CD14-positive monocyte (primary cell): Measurements from ENCODE around the gene CDT1. TPM values are rescaled to one million over a fixed set of nuclear protein-coding genes. Genes with fewer than 3 reads are reported as not detected.
A peak's percentile ranks its signal among the peaks of the same experiment; 100 is the strongest.

Experiments
- DNase-seq, 3 donors: peaks; one replicate each; pipeline ENCODE4 v3.0.0-alpha.2; 2011 to 2022
- H2AFZ ChIP-seq: 2 replicates; pipeline ENCODE4 v1.6.0; 2012; ENCODE audit warnings: mild to moderate bottlenecking, low read depth, low read length, inconsistent platforms; ENCODE audit not compliant: insufficient read depth, poor library complexity, severe bottlenecking
- H3K27ac ChIP-seq, 2 donors: 1 replicate in 1 of 2; 2 replicates in 1 of 2; pipeline ENCODE4 v1.5.1; 2012 to 2013; ENCODE audit warnings: low read length in 2 of 2, control low read depth in 1 of 2, inconsistent platforms in 1 of 2, low read depth in 1 of 2, mild to moderate bottlenecking in 1 of 2
- H3K27me3 ChIP-seq, 2 donors: one replicate each; pipeline versions ENCODE4 v1.6.0 to v1.6.1; 2011 to 2013; ENCODE audit warnings: low read length in 2 of 2; ENCODE audit not compliant: control insufficient read depth in 2 of 2, insufficient read depth in 2 of 2
- H3K36me3 ChIP-seq, 2 donors: replicated peaks in 1 of 2; 1 replicate in 1 of 2; 2 replicates in 1 of 2; pipeline versions ENCODE4 v1.5.1 to v1.6.1; 2012 to 2013; ENCODE audit warnings: low read length in 2 of 2, control low read depth in 1 of 2, inconsistent platforms in 1 of 2, mild to moderate bottlenecking in 1 of 2; ENCODE audit not compliant: insufficient read depth in 2 of 2, control insufficient read depth in 1 of 2
- H3K4me1 ChIP-seq, 2 donors: 1 replicate in 1 of 2; 2 replicates in 1 of 2; pipeline versions ENCODE4 v1.5.1 to v1.6.1; 2012 to 2013; ENCODE audit warnings: low read length in 2 of 2, control low read depth in 1 of 2, inconsistent platforms in 1 of 2, mild to moderate bottlenecking in 1 of 2, moderate library complexity in 1 of 2; ENCODE audit not compliant: insufficient read depth in 2 of 2, control insufficient read depth in 1 of 2
- H3K4me2 ChIP-seq: replicated peaks from 2 replicates; pipeline ENCODE3; 2012; ENCODE audit warnings: low read length, moderate library complexity, mild to moderate bottlenecking; ENCODE audit not compliant: poor library complexity, severe bottlenecking; ENCODE audit errors: extremely low read depth
- H3K4me3 ChIP-seq, 3 experiments: fragments of 200-600 bp in 1 of 3; sonication (generic) in 1 of 3; replicated peaks in 1 of 3; 1 replicate in 2 of 3; 2 replicates in 1 of 3; pipeline ENCODE4 v1.5.1; 2011 to 2013; ENCODE audit warnings: low read length in 3 of 3, mild to moderate bottlenecking in 3 of 3, control low read depth in 2 of 3, low read depth in 2 of 3, inconsistent platforms in 1 of 3, moderate library complexity in 1 of 3
- H3K79me2 ChIP-seq: 2 replicates; pipeline ENCODE4 v1.6.0; 2012; ENCODE audit warnings: mild to moderate bottlenecking, control low read depth, inconsistent platforms, low read length, moderate library complexity; ENCODE audit not compliant: insufficient read depth
- H3K9ac ChIP-seq: 2 replicates; pipeline ENCODE4 v1.6.0; 2017; ENCODE audit warnings: low read length, mild to moderate bottlenecking; ENCODE audit not compliant: insufficient read depth, poor library complexity, severe bottlenecking
- H3K9me3 ChIP-seq, 2 donors: replicated peaks in 1 of 2; 1 replicate in 1 of 2; 2 replicates in 1 of 2; pipeline versions ENCODE4 v1.5.1 to v1.6.1; 2012 to 2013; ENCODE audit warnings: low read length in 2 of 2, control low read depth in 1 of 2; ENCODE audit not compliant: control insufficient read depth in 1 of 2, insufficient read depth in 1 of 2
- H4K20me1 ChIP-seq: 2 replicates; pipeline ENCODE4 v1.6.0; 2012; ENCODE audit warnings: mild to moderate bottlenecking, low read length, control low read depth, moderate library complexity; ENCODE audit not compliant: insufficient read depth
- H3K27ac Mint-ChIP-seq, 7 donors: one replicate each; pipeline ENCODE4 v1.8.0; 2020; ENCODE audit warnings: mild to moderate bottlenecking in 7 of 7, mixed read lengths in 7 of 7, moderate library complexity in 6 of 7, inconsistent platforms in 2 of 7
- H3K27me3 Mint-ChIP-seq, 3 donors: one replicate each; pipeline ENCODE4 v1.8.0; 2021 to 2022; ENCODE audit warnings: low read depth in 3 of 3, mild to moderate bottlenecking in 3 of 3, mixed read lengths in 3 of 3, moderate library complexity in 3 of 3, inconsistent platforms in 1 of 3
- H3K36me3 Mint-ChIP-seq, 2 donors: one replicate each; pipeline ENCODE4 v1.8.0; 2020; ENCODE audit warnings: mixed read lengths in 2 of 2, inconsistent platforms in 1 of 2, mild to moderate bottlenecking in 1 of 2
- H3K4me1 Mint-ChIP-seq: one replicate; pipeline ENCODE4 v1.8.0; 2020; ENCODE audit warnings: mild to moderate bottlenecking, mixed read lengths
- H3K4me3 Mint-ChIP-seq, 2 donors: one replicate each; pipeline ENCODE4 v1.8.0; 2020; ENCODE audit warnings: mild to moderate bottlenecking in 2 of 2, mixed read lengths in 2 of 2, moderate library complexity in 1 of 2
- H3K9me3 Mint-ChIP-seq, 7 donors: one replicate each; pipeline ENCODE4 v1.8.0; 2020 to 2022; ENCODE audit warnings: mixed read lengths in 7 of 7, mild to moderate bottlenecking in 6 of 7, moderate library complexity in 6 of 7, inconsistent platforms in 2 of 7
- WGBS: methylation state at CpG from one replicate; pipeline ENCODE4 v1.1.5; 2013; ENCODE audit warnings: missing lambda C conversion rate; ENCODE audit not compliant: insufficient coverage; 5-methylcytosine and 5-hydroxymethylcytosine counted together
- intact Hi-C, 2 donors: fragments of 100-400 bp; cut with micrococcal nuclease; formaldehyde crosslinking; loops; one replicate each; pipeline versions ENCODE4 v1.15.0 to v1.15.1; 2023
- polyA plus RNA-seq, 3 donors: library from polyadenylated mRNA; depleted of rRNA in 1 of 3; unstranded in 2 of 3; stranded (reverse) in 1 of 3; fragments of 300-500 nt in 2 of 3; fragments of >200 nt in 1 of 3; fragmentation: Illumina TruSeq in 2 of 3; gene quantifications; 1 replicate in 2 of 3; 2 replicates in 1 of 3; pipeline ENCODE4 v1.2.3, GENCODE V29; 2012 to 2021
- TF ChIP-seq, protein P1 (sequence below): fragments of 200-600 bp; IDR thresholded peaks from one replicate; pipeline ENCODE4 v1.8.0; 2022; ENCODE audit warnings: antibody characterized with exemption, mild to moderate bottlenecking

Gene CDT1
- polyA plus RNA-seq, 3 donors = 0.07 to 0.24 (median 0.16) TPM

- Mint-ChIP-seq H3K4me1 (peaks cover 30% of the 10 kb centered on the region), H3K27me3 (peaks cover 0 to 2% (median 0%) of the 10 kb centered on the region in 3 donors), H3K27ac (peak overlapping the region in 4 of 7 donors; percentile 52 to 87 (median 74)), H3K36me3 (peaks cover 19 to 30% of the 10 kb centered on the region in 2 donors), H3K9me3 (no peaks in the 10 kb centered on the region), H3K4me3 (no peak overlapping the region)
- Histone ChIP-seq H3K9me3 (no peaks in the 10 kb centered on the region), H4K20me1 (peaks cover 45% of the 10 kb centered on the region), H3K4me2 (peak overlapping the region; percentile 99), H3K27ac (peak overlapping the region; percentile 71 to 93), H2AFZ (no peak overlapping the region), H3K36me3 (peaks cover 14 to 25% of the 10 kb centered on the region in 2 donors), H3K79me2 (peaks cover 67% of the 10 kb centered on the region), H3K4me3 (peak overlapping the region in 1 of 3 experiments; percentile 83), H3K9ac (no peak overlapping the region), H3K4me1 (peaks cover 40 to 49% of the 10 kb centered on the region in 2 donors), H3K27me3 (no peaks in the 10 kb centered on the region)
- intact Hi-C loops = loop anchor here in 1 of 2 donors (10.0 kb wide), 1 partner anchor 405 kb away; the partner anchor contains the start of gene ZNF778
- 55% methylated on average over 3 of the region's 10 CpGs for WGBS
- TF ChIP-seq, protein P1, sequence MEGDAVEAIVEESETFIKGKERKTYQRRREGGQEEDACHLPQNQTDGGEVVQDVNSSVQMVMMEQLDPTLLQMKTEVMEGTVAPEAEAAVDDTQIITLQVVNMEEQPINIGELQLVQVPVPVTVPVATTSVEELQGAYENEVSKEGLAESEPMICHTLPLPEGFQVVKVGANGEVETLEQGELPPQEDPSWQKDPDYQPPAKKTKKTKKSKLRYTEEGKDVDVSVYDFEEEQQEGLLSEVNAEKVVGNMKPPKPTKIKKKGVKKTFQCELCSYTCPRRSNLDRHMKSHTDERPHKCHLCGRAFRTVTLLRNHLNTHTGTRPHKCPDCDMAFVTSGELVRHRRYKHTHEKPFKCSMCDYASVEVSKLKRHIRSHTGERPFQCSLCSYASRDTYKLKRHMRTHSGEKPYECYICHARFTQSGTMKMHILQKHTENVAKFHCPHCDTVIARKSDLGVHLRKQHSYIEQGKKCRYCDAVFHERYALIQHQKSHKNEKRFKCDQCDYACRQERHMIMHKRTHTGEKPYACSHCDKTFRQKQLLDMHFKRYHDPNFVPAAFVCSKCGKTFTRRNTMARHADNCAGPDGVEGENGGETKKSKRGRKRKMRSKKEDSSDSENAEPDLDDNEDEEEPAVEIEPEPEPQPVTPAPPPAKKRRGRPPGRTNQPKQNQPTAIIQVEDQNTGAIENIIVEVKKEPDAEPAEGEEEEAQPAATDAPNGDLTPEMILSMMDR = no peak
- DNase-seq = no peak
Observed at GRCh38 chr16:88809676-88810165, 6.1 kb downstream of the CDT1 start.

GRCh38 chr16:88810166-88810911 is 6.8 kb downstream of the CDT1 start:
- Mint-ChIP-seq H3K9me3 (no peaks in the 10 kb centered on the region), H3K4me1 (peaks cover 28% of the 10 kb centered on the region), H3K27me3 (peaks cover 0 to 2% (median 0%) of the 10 kb centered on the region in 3 donors), H3K4me3 (peak overlapping the region; percentile 78 to 90), H3K36me3 (peaks cover 19 to 30% of the 10 kb centered on the region in 2 donors), H3K27ac (peak overlapping the region; percentile 46 to 91 (median 86))
- intact Hi-C loops = loop anchor here in 1 of 2 donors (10.0 kb wide), 1 partner anchor 404 kb away; the partner anchor contains the start of gene ZNF778
- H3K9me3 ChIP-seq = no peaks in the 10 kb centered on the region
- WGBS = 10% methylated on average over 9 of the region's 12 CpGs
- H2AFZ ChIP-seq = no peak overlapping the region
- H3K4me3 ChIP-seq = peak overlapping the region; percentile 40 to 83 (median 58)
- H3K4me1 ChIP-seq = peaks cover 35 to 43% of the 10 kb centered on the region in 2 donors
- DNase-seq = peak; percentile 55 to 87 (median 58)
- H3K27me3 ChIP-seq = no peaks in the 10 kb centered on the region
- TF ChIP-seq, protein P1 = no peak
- H3K79me2 ChIP-seq = peaks cover 61% of the 10 kb centered on the region
- peak overlapping the region; percentile 99 for H3K4me2 ChIP-seq
- H3K36me3 ChIP-seq = peaks cover 14 to 25% of the 10 kb centered on the region in 2 donors
- H3K27ac ChIP-seq = peak overlapping the region; percentile 71 to 93
- H4K20me1 ChIP-seq = peaks cover 47% of the 10 kb centered on the region
- H3K9ac ChIP-seq = peak overlapping the region; percentile 84
